Tibial artery (tissue), 4 donors: ENCODE results near the gene GET4.

Experiments used
- DNase-seq, 2 donors: peaks; one replicate each; pipeline ENCODE4 v3.0.0-alpha.2; 2019
- H3K27ac ChIP-seq, 2 donors: fragments of 200-600 bp; sonication (generic) in 1 of 2; 1 replicate in 1 of 2; 2 replicates in 1 of 2; pipeline ENCODE4 v1.5.1; 2018 to 2019; ENCODE audit warnings: mild to moderate bottlenecking in 1 of 2
- H3K27me3 ChIP-seq, 2 donors: fragments of 200-600 bp; sonication (generic) in 1 of 2; one replicate each; pipeline versions ENCODE4 v1.5.1 to v1.6.0; 2016 to 2019
- H3K36me3 ChIP-seq, 3 donors: fragments of 200-600 bp; sonication (generic) in 2 of 3; one replicate each; pipeline ENCODE4 v1.5.1; 2016 to 2019; ENCODE audit warnings: mild to moderate bottlenecking in 2 of 3
- H3K4me1 ChIP-seq, 4 donors: fragments of 200-600 bp; sonication (generic) in 2 of 4; 1 replicate in 3 of 4; 2 replicates in 1 of 4; pipeline ENCODE4 v1.5.1; 2016 to 2019
- H3K4me3 ChIP-seq, 2 donors: fragments of 200-600 bp; sonication (generic) in 1 of 2; 1 replicate in 1 of 2; 2 replicates in 1 of 2; pipeline ENCODE4 v1.5.1; 2018 to 2019; ENCODE audit warnings: mild to moderate bottlenecking in 2 of 2
- H3K9me3 ChIP-seq, 3 donors: fragments of 200-600 bp; sonication (generic) in 1 of 3; one replicate each; pipeline ENCODE4 v1.5.1; 2016 to 2019
- CTCF ChIP-seq, 2 experiments: fragments of 200-600 bp in 1 of 2; fragments of 450-650 bp in 1 of 2; IDR thresholded peaks; one replicate each; pipeline ENCODE4 v1.5.1; 2017 to 2019; ENCODE audit warnings: antibody characterized with exemption in 2 of 2, mild to moderate bottlenecking in 1 of 2, moderate library complexity in 1 of 2
- intact Hi-C: fragments of 100-400 bp; cut with DNase I; formaldehyde crosslinking; loops from one replicate; pipeline ENCODE4 v1.15.0; 2023; ENCODE audit warnings: low total_unique reads

Gene GET4

GRCh38 chr7:880450-880849 is 4.1 kb downstream of the GET4 start:
- Histone ChIP-seq H3K9me3 (no peaks in the 10 kb centered on the region), H3K4me3 (no peak overlapping the region), H3K27me3 (no peaks in the 10 kb centered on the region), H3K4me1 (peaks cover 0 to 59% (median 40%) of the 10 kb centered on the region in 4 donors), H3K36me3 (peaks cover 0 to 21% (median 0%) of the 10 kb centered on the region in 3 donors), H3K27ac (no peak overlapping the region)
- no peak for TF ChIP-seq CTCF (IDR thresholded peaks at IDR 0.05)
- no peak for DNase-seq
- intact Hi-C loops = no loop called here

- H3K36me3 ChIP-seq = peaks cover 3 to 33% (median 7%) of the 10 kb centered on the region in 3 donors
- no peak overlapping the region for H3K27ac ChIP-seq
- H3K9me3 ChIP-seq = no peaks in the 10 kb centered on the region
- no peak overlapping the region for H3K4me3 ChIP-seq
- intact Hi-C loops = no loop called here
- peaks cover 0 to 56% (median 36%) of the 10 kb centered on the region in 4 donors for H3K4me1 ChIP-seq
- no peaks in the 10 kb centered on the region for H3K27me3 ChIP-seq
- DNase-seq = no peak
- no peak for TF ChIP-seq CTCF (IDR thresholded peaks at IDR 0.05)
Measured at GRCh38 chr7:881441-882234, 5.3 kb downstream of the GET4 start.

GRCh38 chr7:882336-883035 is 6.1 kb downstream of the GET4 start:
- no peak for TF ChIP-seq CTCF (IDR thresholded peaks at IDR 0.05)
- Histone ChIP-seq H3K27me3 (no peaks in the 10 kb centered on the region), H3K36me3 (peaks cover 11 to 41% (median 15%) of the 10 kb centered on the region in 3 donors), H3K4me1 (peaks cover 0 to 55% (median 35%) of the 10 kb centered on the region in 4 donors), H3K4me3 (no peak overlapping the region), H3K27ac (no peak overlapping the region), H3K9me3 (no peaks in the 10 kb centered on the region)
- DNase-seq = no peak
- intact Hi-C loops = no loop called here

- Histone ChIP-seq H3K27ac (no peak overlapping the region), H3K27me3 (no peaks in the 10 kb centered on the region), H3K4me3 (no peak overlapping the region), H3K4me1 (peaks cover 0 to 47% (median 27%) of the 10 kb centered on the region in 4 donors), H3K36me3 (peaks cover 20 to 50% (median 24%) of the 10 kb centered on the region in 3 donors), H3K9me3 (no peaks in the 10 kb centered on the region)
- intact Hi-C loops = no loop called here
- no peak for TF ChIP-seq CTCF (IDR thresholded peaks at IDR 0.05)
- no peak for DNase-seq
Measured at GRCh38 chr7:883055-884021, 7.0 kb downstream of the GET4 start.
